ENCODE data around the gene PLAU.

GRCh38 chr10:73941300-73941699, 30.4 kb downstream of the PLAU start:
- TF ChIP-seq GATA2 (IDR thresholded peaks at IDR 0.05; ENCODE audit: low read depth, low read length): no peak
- TF ChIP-seq GATA3 (IDR thresholded peaks at IDR 0.05; ENCODE audit: low read depth, low read length): no peak

Data from SH-SY5Y (cell line).